SH-SY5Y (cell line): ENCODE data around the gene EDA.

Experiments
- GATA2 ChIP-seq: IDR thresholded peaks from 2 replicates; pipeline ENCODE4 v1.6.1; 2011; ENCODE audit warnings: mild to moderate bottlenecking, low read depth, low read length
- GATA3 ChIP-seq: IDR thresholded peaks from 2 replicates; pipeline ENCODE4 v1.6.1; 2011; ENCODE audit warnings: low read depth, mild to moderate bottlenecking, low read length, moderate library complexity

GRCh38 chrX:70001708-70002341 is 385.9 kb downstream of the EDA start:
- TF ChIP-seq GATA2 = no peak
- TF ChIP-seq GATA3 = no peak
